Tibial nerve (tissue), 4 donors: Measurements from ENCODE around the gene MORN1. TPM values are rescaled to one million over a fixed set of nuclear protein-coding genes. Genes with fewer than 3 reads are reported as not detected.

Experiments
- DNase-seq, 2 donors: peaks; one replicate each; pipeline ENCODE4 v3.0.0-alpha.2; 2019; ENCODE audit warnings: low spot score in 2 of 2
- H3K27ac ChIP-seq, 4 donors: fragments of 200-600 bp; sonication (generic) in 3 of 4; one replicate each; pipeline ENCODE4 v1.5.1; 2017 to 2019; ENCODE audit warnings: mild to moderate bottlenecking in 1 of 4
- H3K27me3 ChIP-seq, 2 donors: fragments of 200-600 bp; sonication (generic) in 1 of 2; one replicate each; pipeline versions ENCODE4 v1.5.1 to v1.6.0; 2017 to 2019
- H3K36me3 ChIP-seq, 3 donors: fragments of 200-600 bp; sonication (generic); one replicate each; pipeline ENCODE4 v1.5.1; 2018 to 2019
- H3K4me1 ChIP-seq, 4 donors: fragments of 200-600 bp; sonication (generic) in 3 of 4; one replicate each; pipeline ENCODE4 v1.5.1; 2017 to 2019
- H3K4me3 ChIP-seq, 4 donors: fragments of 200-600 bp; sonication (generic) in 3 of 4; one replicate each; pipeline ENCODE4 v1.5.1; 2017 to 2019; ENCODE audit warnings: mild to moderate bottlenecking in 1 of 4, moderate library complexity in 1 of 4
- H3K9me3 ChIP-seq, 4 donors: fragments of 200-600 bp; sonication (generic) in 3 of 4; one replicate each; pipeline ENCODE4 v1.5.1; 2017 to 2019
- EP300 ChIP-seq, 2 donors: sonication (generic); formaldehyde crosslinking; IDR thresholded peaks; one replicate each; pipeline ENCODE4 v1.6.1; 2017; ENCODE audit warnings: antibody characterized with exemption in 2 of 2, mild to moderate bottlenecking in 1 of 2
- POLR2A ChIP-seq, 2 donors: fragments of 450-650 bp; IDR thresholded peaks; one replicate each; pipeline ENCODE4 v1.6.1; 2017; ENCODE audit warnings: antibody characterized with exemption in 2 of 2, mild to moderate bottlenecking in 2 of 2, moderate library complexity in 2 of 2
- WGBS, 2 donors: methylation state at CpG; one replicate each; pipeline ENCODE4 v1.1.5; 2018; 5-methylcytosine and 5-hydroxymethylcytosine counted together
- total RNA-seq, 4 donors: library from RNA; depleted of rRNA; stranded (reverse); fragments of >200 nt; gene quantifications; one replicate each; pipeline ENCODE4 v1.1.0, GENCODE V29; 2016
- TF ChIP-seq, protein P1 (sequence below), 5 experiments: fragments of 200-600 bp in 3 of 5; fragments of 450-650 bp in 2 of 5; sonication (generic) in 3 of 5; IDR thresholded peaks; one replicate each; pipeline ENCODE4 v1.5.1; 2016 to 2019; ENCODE audit warnings: antibody characterized with exemption in 5 of 5, mild to moderate bottlenecking in 3 of 5, moderate library complexity in 2 of 5

The MORN1 gene
- total RNA-seq, 4 donors from 2014 or later, result 8.7 to 21.9 (median 16.1) TPM

DNA sequence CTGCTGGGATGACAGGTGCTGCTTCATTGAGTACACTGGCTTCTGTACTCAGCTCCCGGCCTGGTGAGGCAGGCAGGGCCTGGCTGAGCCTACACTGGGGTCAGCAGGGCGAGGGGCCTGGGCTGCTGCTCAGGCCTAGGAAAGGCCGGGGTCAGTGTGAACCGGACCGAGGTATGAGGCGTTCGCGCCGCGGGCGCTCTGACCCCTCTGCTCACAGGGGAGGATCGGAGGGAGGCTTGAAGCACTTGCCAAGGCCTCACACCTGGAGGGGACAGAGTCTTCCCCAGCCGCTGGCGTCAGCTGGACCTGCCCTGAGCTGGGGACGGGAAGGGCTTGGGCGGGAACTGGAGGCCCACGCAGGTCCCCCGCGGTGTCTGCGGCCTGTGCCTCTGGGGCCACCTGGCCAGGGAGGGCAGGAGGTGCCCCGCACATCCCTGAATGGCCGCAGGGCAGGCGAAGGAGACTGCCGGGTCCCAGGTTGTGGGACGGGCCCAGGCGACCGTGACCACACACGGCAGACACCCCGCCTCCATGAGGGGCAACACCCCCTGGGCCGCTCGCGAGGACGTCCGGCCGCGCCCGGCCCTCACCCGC lies 20.5 kb upstream of the MORN1 start:
- TF ChIP-seq EP300 (IDR thresholded peaks at IDR 0.05) (no peak), POLR2A (IDR thresholded peaks at IDR 0.05) (no peak)
- TF ChIP-seq, protein P1, sequence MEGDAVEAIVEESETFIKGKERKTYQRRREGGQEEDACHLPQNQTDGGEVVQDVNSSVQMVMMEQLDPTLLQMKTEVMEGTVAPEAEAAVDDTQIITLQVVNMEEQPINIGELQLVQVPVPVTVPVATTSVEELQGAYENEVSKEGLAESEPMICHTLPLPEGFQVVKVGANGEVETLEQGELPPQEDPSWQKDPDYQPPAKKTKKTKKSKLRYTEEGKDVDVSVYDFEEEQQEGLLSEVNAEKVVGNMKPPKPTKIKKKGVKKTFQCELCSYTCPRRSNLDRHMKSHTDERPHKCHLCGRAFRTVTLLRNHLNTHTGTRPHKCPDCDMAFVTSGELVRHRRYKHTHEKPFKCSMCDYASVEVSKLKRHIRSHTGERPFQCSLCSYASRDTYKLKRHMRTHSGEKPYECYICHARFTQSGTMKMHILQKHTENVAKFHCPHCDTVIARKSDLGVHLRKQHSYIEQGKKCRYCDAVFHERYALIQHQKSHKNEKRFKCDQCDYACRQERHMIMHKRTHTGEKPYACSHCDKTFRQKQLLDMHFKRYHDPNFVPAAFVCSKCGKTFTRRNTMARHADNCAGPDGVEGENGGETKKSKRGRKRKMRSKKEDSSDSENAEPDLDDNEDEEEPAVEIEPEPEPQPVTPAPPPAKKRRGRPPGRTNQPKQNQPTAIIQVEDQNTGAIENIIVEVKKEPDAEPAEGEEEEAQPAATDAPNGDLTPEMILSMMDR (IDR thresholded peaks at IDR 0.05), result no peak
- H3K4me1 ChIP-seq, result peaks cover 0 to 38% (median 24%) of the 10 kb centered on the region in 4 donors
- H3K27me3 ChIP-seq, result peaks cover 0 to 18% of the 10 kb centered on the region in 2 donors
- H3K4me3 ChIP-seq, result peak overlapping the region; percentile 64 to 86 (median 75)
- WGBS, 2 donors, result 4% methylated on average over 9 to 11 of the region's 38 CpGs
- peaks cover 0 to 37% (median 0%) of the 10 kb centered on the region in 3 donors for H3K36me3 ChIP-seq
- no peaks in the 10 kb centered on the region for H3K9me3 ChIP-seq
- DNase-seq, result no peak
- H3K27ac ChIP-seq, result peak overlapping the region; percentile 76 to 93 (median 84)

DNA sequence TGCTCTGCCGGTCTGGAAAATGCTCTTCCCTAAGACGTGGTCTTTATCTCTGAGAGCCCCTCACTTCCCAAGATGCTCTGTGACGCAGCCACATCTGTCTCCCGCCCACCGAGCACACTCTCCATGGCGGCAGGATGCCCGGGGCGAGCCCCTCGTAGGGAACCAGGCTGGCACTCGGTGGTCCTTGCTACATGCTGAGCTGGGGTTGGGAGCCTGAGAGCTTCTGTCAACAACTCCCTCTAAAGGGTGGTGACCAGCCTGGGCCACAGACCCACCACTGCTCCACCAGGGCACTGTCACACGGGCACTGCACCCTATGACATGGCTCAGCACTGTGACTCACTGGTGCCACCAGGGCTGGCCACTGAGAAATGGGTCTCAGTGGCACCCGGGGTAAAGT lies 18.4 kb upstream of the MORN1 start:
- H3K4me3 ChIP-seq, result no peak overlapping the region
- 89 to 93% methylated on average over 6 to 12 of the region's 12 CpGs for WGBS, 2 donors

DNA sequence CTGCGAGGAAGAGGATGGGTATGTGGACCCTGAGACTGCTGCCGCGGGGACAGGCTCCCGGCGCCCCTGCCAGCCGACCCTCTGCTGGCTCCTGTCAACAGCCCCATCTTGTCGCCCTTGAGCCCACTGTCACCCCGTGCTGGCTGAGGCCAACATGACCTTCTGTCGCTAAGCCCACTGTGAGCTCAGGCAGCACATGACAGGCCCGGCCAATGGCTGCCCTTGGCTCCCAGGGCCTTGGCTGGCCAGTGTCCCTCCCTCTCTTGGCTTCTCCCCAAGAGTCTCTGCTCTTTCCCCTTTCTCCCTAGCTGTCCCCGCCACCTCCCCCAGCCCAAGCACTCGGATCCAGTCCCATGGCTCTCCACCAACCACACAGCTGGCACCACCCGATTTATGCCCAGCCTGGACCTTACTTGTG lies 17.5 kb upstream of the MORN1 start:
- Histone ChIP-seq H3K27ac (no peak overlapping the region), H3K9me3 (no peaks in the 10 kb centered on the region), H3K4me1 (peaks cover 0 to 29% (median 14%) of the 10 kb centered on the region in 4 donors), H3K4me3 (no peak overlapping the region), H3K36me3 (peaks cover 0 to 67% (median 9%) of the 10 kb centered on the region in 3 donors), H3K27me3 (no peaks in the 10 kb centered on the region)
- no peak for TF ChIP-seq POLR2A (IDR thresholded peaks at IDR 0.05)
- TF ChIP-seq, protein P1 (IDR thresholded peaks at IDR 0.05), result no peak
- TF ChIP-seq EP300 (IDR thresholded peaks at IDR 0.05), result no peak
- no peak for DNase-seq
- WGBS, 2 donors, result 33 to 52% methylated on average over 9 of the region's 13 CpGs

More for the DNA sequence above, 18.4 kb upstream of the MORN1 start:
- peaks cover 0 to 58% (median under 1%) of the 10 kb centered on the region in 3 donors for H3K36me3 ChIP-seq
- no peak overlapping the region for H3K27ac ChIP-seq
- TF ChIP-seq, protein P1 (IDR thresholded peaks at IDR 0.05), result no peak
- TF ChIP-seq POLR2A (IDR thresholded peaks at IDR 0.05), result no peak
- no peak for TF ChIP-seq EP300 (IDR thresholded peaks at IDR 0.05)
- H3K9me3 ChIP-seq, result no peaks in the 10 kb centered on the region
- H3K4me1 ChIP-seq, result peaks cover 0 to 38% (median 22%) of the 10 kb centered on the region in 4 donors
- H3K27me3 ChIP-seq, result no peaks in the 10 kb centered on the region
- DNase-seq, result no peak

DNA sequence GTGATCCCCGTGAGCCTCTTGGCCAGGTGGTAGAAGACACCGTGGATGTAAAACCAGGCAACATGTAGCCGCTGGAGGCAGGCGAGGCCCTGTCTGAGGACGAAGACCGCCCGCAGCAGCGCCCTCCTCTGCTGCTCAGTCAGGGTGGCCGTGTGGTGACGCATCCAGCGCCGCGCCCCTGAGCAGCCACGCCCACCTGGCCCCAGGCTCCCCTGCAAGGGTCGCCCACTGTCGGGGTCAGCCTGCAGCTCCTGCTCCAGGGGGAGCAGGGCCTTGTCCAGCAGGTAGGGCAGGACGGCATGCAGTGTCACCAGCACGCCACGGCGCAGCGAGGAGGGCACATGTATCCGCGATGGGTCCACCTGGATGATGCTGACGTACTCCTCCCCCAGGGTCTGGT lies 17.1 kb upstream of the MORN1 start:
- no peaks in the 10 kb centered on the region for H3K27me3 ChIP-seq
- H3K27ac ChIP-seq, result no peak overlapping the region
- TF ChIP-seq POLR2A (IDR thresholded peaks at IDR 0.05), result no peak
- TF ChIP-seq, protein P1 (IDR thresholded peaks at IDR 0.05), result no peak
- no peak for TF ChIP-seq EP300 (IDR thresholded peaks at IDR 0.05)
- H3K4me3 ChIP-seq, result no peak overlapping the region
- 93 to 96% methylated on average over 12 to 24 of the region's 24 CpGs for WGBS, 2 donors
- no peaks in the 10 kb centered on the region for H3K9me3 ChIP-seq
- peaks cover 0 to 25% (median 9%) of the 10 kb centered on the region in 4 donors for H3K4me1 ChIP-seq
- H3K36me3 ChIP-seq, result peaks cover 0 to 71% (median 10%) of the 10 kb centered on the region in 3 donors
- DNase-seq, result no peak

DNA sequence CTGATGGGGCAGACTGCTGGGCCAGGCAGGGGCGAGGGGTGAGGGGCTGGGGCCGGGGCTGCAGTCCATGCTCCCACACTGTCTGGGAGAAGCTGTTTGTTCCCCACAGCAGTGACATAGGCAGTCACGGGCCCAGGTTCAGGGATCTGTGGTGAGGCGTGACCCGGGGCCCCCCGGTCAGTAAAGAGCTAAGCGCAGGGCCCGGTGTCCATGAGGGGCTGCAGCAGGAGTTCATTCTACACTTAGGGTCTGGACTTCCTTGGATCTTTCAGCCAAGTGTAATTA lies 16.6 kb upstream of the MORN1 start:
- no peak for DNase-seq
- no peaks in the 10 kb centered on the region for H3K9me3 ChIP-seq
- TF ChIP-seq EP300 (IDR thresholded peaks at IDR 0.05), result no peak
- TF ChIP-seq, protein P1 (IDR thresholded peaks at IDR 0.05), result no peak
- TF ChIP-seq POLR2A (IDR thresholded peaks at IDR 0.05), result no peak
- H3K4me1 ChIP-seq, result peaks cover 0 to 20% (median 5%) of the 10 kb centered on the region in 4 donors
- no peaks in the 10 kb centered on the region for H3K27me3 ChIP-seq
- no peak overlapping the region for H3K4me3 ChIP-seq
- H3K27ac ChIP-seq, result no peak overlapping the region
- WGBS, 2 donors, result 92 to 95% methylated on average over 8 of the region's 8 CpGs
- H3K36me3 ChIP-seq, result peaks cover 0 to 76% (median 14%) of the 10 kb centered on the region in 3 donors
